GM12872 (cell line): ENCODE measurements around the gene RAPGEF6.

Source experiments
- CTCF ChIP-seq: IDR thresholded peaks from 3 replicates; pipeline ENCODE4 v1.5.1; 2011; ENCODE audit warnings: low read depth, mild to moderate bottlenecking, low read length, moderate library complexity; ENCODE audit not compliant: insufficient read depth

RAPGEF6 gene

GRCh38 chr5:131613423-131613822 is 21.6 kb downstream of the RAPGEF6 start:
- TF ChIP-seq CTCF: no peak

GRCh38 chr5:131611064-131611381 is 24.0 kb downstream of the RAPGEF6 start:
- no peak for TF ChIP-seq CTCF

DNA sequence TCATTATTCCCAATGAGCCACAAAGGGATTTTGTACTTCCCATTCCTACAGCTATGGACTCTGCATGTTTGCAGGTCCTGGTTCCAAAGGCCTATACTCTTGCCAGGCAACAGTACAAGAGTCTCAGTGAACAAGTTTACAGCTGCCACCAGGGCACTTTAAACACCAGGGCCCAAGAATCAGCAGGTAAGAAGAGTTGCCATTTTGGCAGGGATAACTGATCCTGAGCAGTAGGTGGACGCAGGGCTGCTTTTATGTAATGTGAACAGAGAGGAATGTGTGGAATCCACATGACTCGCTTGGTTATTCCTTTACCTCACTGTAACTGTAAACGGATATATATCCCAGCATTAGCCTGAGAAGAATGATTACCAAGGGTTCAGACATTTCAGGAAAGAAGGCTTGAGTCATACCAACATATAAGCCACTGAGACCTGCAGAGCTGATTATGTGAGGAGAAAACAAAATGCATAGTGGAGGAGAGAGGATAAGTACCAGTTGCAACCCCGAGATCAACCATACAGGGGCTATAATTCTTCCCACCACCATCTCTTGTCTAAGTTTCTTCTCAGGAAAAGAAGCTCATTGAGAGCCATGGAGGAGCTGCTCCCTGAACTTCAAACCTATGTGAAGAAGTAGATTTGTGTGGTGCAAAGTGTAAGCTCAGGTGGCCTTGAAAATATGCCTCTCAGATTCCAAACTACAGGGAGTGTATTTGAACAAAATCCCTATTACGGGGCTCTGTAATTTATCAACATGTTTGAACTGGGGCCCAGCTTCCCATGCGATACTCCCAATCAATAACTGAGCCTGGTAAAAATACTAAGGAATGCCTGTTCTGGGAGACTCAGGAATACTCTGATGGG is 24.6 kb downstream of the RAPGEF6 start:
- no peak for TF ChIP-seq CTCF

DNA sequence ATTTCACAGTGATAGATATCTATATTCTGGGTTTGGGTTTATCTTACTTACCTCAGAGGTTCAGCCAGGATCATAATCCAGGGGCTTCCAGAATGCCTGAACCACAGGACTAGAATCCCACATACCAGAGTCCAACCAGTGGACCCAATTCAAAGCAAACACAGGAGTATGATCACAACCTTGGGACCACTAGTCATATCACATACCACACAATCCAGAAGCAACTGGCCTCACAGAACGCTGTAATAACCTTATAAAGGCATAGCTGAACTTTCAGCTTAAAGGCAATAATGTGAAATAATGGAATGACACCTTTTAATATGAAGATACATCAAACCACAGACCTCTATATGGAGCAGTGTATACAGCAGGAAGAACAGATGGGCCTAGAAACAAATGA is 25.3 kb downstream of the RAPGEF6 start:
- TF ChIP-seq CTCF: no peak

DNA sequence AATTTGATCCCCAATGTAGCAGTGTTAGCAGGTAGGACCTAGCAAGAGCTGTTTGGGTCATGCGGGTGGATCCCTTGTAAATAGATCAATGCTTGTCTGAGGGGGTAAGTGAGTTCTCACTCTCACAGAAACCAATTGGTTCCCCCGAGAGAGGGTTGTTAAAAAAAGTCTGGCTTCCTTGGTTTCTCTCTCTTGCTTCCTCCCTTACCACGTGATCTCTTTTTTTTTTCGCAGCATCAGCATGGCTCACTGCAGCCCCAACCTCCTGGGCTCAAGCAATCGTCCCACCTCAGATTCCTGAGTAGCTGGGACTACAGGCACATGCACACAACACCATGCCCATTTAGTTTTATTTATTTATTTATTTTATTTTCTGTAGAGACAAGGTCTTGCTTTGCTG is 26.4 kb downstream of the RAPGEF6 start:
- TF ChIP-seq CTCF: no peak

- TF ChIP-seq CTCF: no peak
These were observed 27.0 kb downstream of the RAPGEF6 start for GRCh38 chr5:131607903-131608540.

DNA sequence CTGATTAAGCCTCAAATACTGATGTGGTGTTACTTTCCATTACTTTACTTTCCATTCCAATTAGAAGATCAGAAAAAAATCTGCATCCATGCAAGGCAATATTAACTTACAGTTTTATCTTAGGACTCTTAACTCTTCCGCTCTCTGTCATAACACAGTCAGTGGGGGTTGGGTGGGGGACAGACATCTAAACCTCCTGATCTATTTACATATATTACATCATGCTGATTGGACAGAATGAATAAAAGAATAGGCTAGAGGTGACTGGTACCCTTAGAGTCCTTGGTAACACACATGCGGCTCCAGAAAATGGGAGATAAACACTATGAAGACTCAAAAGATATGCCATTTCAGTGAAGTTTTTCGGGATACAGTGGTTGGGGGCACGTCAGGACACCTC is 27.6 kb downstream of the RAPGEF6 start:
- no peak for TF ChIP-seq CTCF
